ENCODE results near the gene CCDC9B. TPM values are rescaled to one million over a fixed set of nuclear protein-coding genes. Genes with fewer than 3 reads are reported as not detected.

CCDC9B gene
- total RNA-seq, 1 experiment from 2014 or later, result 1.4 TPM

DNA sequence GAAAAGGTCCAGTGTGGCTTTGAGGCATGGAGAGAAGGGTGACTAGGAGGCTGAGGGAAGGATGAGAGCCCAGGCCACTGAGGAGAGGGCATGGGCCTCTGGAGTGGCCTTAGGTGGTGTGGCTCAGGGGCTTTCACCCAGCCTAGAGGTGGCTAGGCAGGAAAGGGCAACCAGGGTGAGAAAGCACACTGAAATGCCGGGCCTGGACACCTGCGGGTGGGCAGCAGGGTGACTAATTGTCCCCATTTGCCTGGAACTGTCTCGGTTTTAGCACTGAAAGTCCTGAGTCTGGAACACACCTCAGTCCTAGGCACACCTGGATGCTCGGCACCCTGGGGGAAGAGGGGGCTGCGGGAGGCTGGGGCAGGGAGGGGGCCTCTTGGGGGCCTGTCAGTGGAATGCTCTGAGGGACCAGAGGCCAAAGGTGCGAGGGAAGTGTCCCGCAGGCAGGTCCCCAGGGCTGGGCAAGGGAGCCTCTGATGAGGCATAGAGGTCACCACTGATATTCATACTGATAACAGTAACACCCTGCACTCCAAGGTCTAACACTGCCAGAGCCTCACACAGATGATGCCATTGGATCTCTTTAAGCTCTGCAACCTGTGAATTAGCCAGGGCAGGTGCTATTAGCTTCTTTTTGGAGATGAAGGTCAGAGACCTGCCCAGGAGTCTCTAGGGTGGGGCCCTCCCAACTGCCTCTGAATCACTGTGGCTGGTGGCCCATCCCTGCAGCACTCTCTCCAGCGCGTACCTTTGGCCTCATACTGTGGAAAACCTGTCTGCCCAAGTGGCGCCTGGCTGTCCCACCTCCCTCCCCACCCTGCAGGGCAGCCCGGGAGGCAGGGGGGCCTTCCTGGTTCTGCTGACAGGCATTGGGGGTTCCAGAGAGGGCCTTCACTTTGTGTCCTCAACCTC lies 7.1 kb upstream of the CCDC9B start (continued):
- TF ChIP-seq ZNF423 (CRISPR knock-in tag; IDR thresholded peaks at IDR 0.05) (no peak), ZNF263 (CRISPR knock-in tag; IDR thresholded peaks at IDR 0.05; ENCODE audit: low read depth) (no peak), GTF2I (CRISPR knock-in tag; conservative IDR thresholded peaks at IDR 0.05) (no peak), ZNF281 (CRISPR knock-in tag; IDR thresholded peaks at IDR 0.05) (no peak), FOXP1 (CRISPR knock-in tag; IDR thresholded peaks at IDR 0.05; ENCODE audit: borderline replicate concordance) (no peak), ATF3 (CRISPR knock-in tag; conservative IDR thresholded peaks at IDR 0.05) (no peak)

- ChIA-PET POLR2A (no interaction called here), CTCF (interaction anchor here (1.1 kb wide), 1 partner anchor 10 kb away, joined by 3 read pairs; no protein-coding TSS in a partner anchor)
- no peak overlapping the region for H3K4me3 Mint-ChIP-seq
- H3K4me1 Mint-ChIP-seq, result peaks cover 8% of the 10 kb centered on the region
- H3K27ac Mint-ChIP-seq, result no peak overlapping the region
- H3K27me3 Mint-ChIP-seq (ENCODE audit: low read depth), result no peaks in the 10 kb centered on the region
- H3K9me3 Mint-ChIP-seq, result no peaks in the 10 kb centered on the region
- H3K36me3 Mint-ChIP-seq, result no peaks in the 10 kb centered on the region
- ATAC-seq (no peak), DNase-seq (ENCODE audit: low spot score) (no peak)
- TF ChIP-seq, protein P1, sequence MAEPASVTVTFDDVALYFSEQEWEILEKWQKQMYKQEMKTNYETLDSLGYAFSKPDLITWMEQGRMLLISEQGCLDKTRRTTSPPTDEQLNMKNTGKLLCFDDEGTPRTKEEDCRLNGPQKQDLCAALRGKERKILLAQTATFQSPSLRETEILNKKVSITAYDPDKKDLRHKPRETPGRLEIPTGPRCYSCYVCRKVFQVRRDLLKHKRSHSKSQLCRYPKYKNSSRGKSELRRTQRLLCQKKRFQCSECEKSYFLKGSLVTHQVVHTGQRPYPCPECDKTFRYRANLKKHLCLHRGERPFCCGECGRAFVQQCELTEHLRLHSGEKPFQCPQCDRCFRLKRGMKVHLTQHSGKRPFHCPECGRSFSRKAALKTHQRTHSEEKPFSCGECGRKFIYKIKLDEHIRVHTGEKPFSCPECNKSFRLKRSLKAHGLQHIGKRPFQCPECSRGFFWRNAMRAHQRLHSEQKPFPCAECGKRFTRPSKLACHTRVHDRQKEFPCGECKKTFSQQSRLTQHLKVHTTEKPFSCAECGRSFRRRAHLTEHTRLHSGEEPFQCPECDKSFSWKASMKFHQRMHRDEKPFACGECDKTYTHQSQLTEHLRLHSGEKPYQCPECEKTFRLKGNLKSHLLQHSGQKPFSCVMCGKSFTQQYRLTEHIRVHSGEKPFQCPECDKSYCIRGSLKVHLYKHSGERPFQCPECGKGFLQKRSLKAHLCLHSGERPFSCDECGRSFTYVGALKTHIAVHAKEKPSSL (CRISPR knock-in tag; conservative IDR thresholded peaks at IDR 0.05), result no peak
- TF ChIP-seq NFE2L1 (CRISPR knock-in tag; IDR thresholded peaks at IDR 0.05), result no peak
- no peak for TF ChIP-seq USF1 (CRISPR knock-in tag; IDR thresholded peaks at IDR 0.05)
- TF ChIP-seq CBFB (CRISPR knock-in tag; IDR thresholded peaks at IDR 0.05; ENCODE audit: low read depth), result no peak
- TF ChIP-seq ETV6 (CRISPR knock-in tag; IDR thresholded peaks at IDR 0.05), result no peak
- TF ChIP-seq ZNF138 (CRISPR knock-in tag; conservative IDR thresholded peaks at IDR 0.05), result no peak
- TF ChIP-seq FOXP4 (CRISPR knock-in tag; IDR thresholded peaks at IDR 0.05), result no peak
- no peak for TF ChIP-seq ZNF263 (CRISPR knock-in tag; IDR thresholded peaks at IDR 0.05; ENCODE audit: low read depth)
- TF ChIP-seq SOX15 (CRISPR knock-in tag; IDR thresholded peaks at IDR 0.05), result no peak
- no peak for TF ChIP-seq MAX (CRISPR knock-in tag; IDR thresholded peaks at IDR 0.05)
- TF ChIP-seq NR2C2 (CRISPR knock-in tag; IDR thresholded peaks at IDR 0.05), result no peak
- TF ChIP-seq JAZF1 (CRISPR knock-in tag; IDR thresholded peaks at IDR 0.05), result no peak
- no peak for TF ChIP-seq GABPB1 (CRISPR knock-in tag; IDR thresholded peaks at IDR 0.05)
- no peak for TF ChIP-seq PRDM15 (CRISPR knock-in tag; IDR thresholded peaks at IDR 0.05)
- TF ChIP-seq, protein P2, sequence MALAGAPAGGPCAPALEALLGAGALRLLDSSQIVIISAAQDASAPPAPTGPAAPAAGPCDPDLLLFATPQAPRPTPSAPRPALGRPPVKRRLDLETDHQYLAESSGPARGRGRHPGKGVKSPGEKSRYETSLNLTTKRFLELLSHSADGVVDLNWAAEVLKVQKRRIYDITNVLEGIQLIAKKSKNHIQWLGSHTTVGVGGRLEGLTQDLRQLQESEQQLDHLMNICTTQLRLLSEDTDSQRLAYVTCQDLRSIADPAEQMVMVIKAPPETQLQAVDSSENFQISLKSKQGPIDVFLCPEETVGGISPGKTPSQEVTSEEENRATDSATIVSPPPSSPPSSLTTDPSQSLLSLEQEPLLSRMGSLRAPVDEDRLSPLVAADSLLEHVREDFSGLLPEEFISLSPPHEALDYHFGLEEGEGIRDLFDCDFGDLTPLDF (CRISPR knock-in tag; IDR thresholded peaks at IDR 0.05), result no peak
Measured at GRCh38 chr15:40346579-40347558, 6.1 kb upstream of the CCDC9B start.

Measured in WTC11 (cell line).